ENCODE results near the gene ZSWIM1. TPM values are rescaled to one million over a fixed set of nuclear protein-coding genes. Genes with fewer than 3 reads are reported as not detected.

The ZSWIM1 gene
- total and polyA plus RNA-seq, 2 of the 8 experiments (the other 6 are each of a cell fraction or from before 2014, with no cell fraction given) = 14.1 to 15.6 TPM

GRCh38 chr20:45850238-45850637 is 30.8 kb upstream of the ZSWIM1 start:
- no peak for FAIRE-seq
- ChIA-PET POLR2A (ENCODE audit: partially characterized antibody) (interaction anchor here (0.6 to 9.9 kb wide), 7 partner anchors 8 to 513 kb away, joined by 3 to 178 read pairs (median 11); partner anchors contain the start of genes CTSA, NEURL2 and SNX21), CTCF (ENCODE audit: partially characterized antibody) (interaction anchor here (0.7 to 2.0 kb wide), 3 partner anchors 10 to 25 kb away, joined by 3 to 7 read pairs (median 4); no protein-coding TSS in a partner anchor)
- Histone ChIP-seq H3K23ac (ENCODE audit: insufficient read length) (no peak overlapping the region), H3K36me3 (ENCODE audit: control insufficient read depth in 2 of 4, insufficient read depth in 4 of 4, low read length in 3 of 4) (peaks cover 0 to 36% (median 0%) of the 10 kb centered on the region in 4 experiments; a peak in 4 of 8 replicates), H3K56ac (replicated peaks; ENCODE audit: insufficient read length, low read depth, low read length) (no peak overlapping the region), H3K79me1 (ENCODE audit: low read depth, low read length) (no peaks in the 10 kb centered on the region), H3K9me3 (ENCODE audit: insufficient read depth in 2 of 2, low read depth in 1 of 2, low read length in 1 of 2) (no peaks in the 10 kb centered on the region), H3K4me1 (replicated peaks in 1 of 4; ENCODE audit: control insufficient read depth in 3 of 4, insufficient read depth in 4 of 4, low read length in 3 of 4) (peaks cover 4 to 16% (median 12%) of the 10 kb centered on the region in 4 experiments), H3K18ac (ENCODE audit: extremely low read depth, low read length) (no peak overlapping the region), H3K23me2 (ENCODE audit: low read depth, low read length) (no peaks in the 10 kb centered on the region), H4K8ac (ENCODE audit: extremely low read depth, insufficient read depth, low read length) (no peak overlapping the region), H2BK12ac (ENCODE audit: low read depth, low read length) (no peak overlapping the region), H4K20me1 (replicated peaks in 1 of 2; ENCODE audit: control insufficient read depth in 1 of 2, insufficient read depth in 2 of 2, low read length in 2 of 2) (no peaks in the 10 kb centered on the region), H2AFZ (ENCODE audit: low read length) (no peak overlapping the region), H2BK5ac (ENCODE audit: low read depth, low read length) (peak overlapping the region; percentile 74; the same call in 1 of the 2 replicates), H4K5ac (ENCODE audit: insufficient read length, low read depth, low read length) (no peak overlapping the region), H3K27me3 (replicated peaks in 1 of 4; ENCODE audit: control insufficient read depth in 3 of 4, extremely low read depth in 1 of 4, insufficient read depth in 3 of 4, low read length in 3 of 4) (no peaks in the 10 kb centered on the region), H3K9ac (replicated peaks in 1 of 4; ENCODE audit: extremely low read depth in 1 of 4, low read depth in 3 of 4, low read length in 3 of 4) (no peak overlapping the region), H4K91ac (replicated peaks; ENCODE audit: insufficient read length, low read length) (no peak overlapping the region), H3K4me3 (ENCODE audit: extremely low read depth in 1 of 4, insufficient read depth in 2 of 4, low read depth in 3 of 4, low read length in 4 of 4) (no peak overlapping the region), H3K4me2 (ENCODE audit: insufficient read depth in 1 of 2, low read depth in 2 of 2, low read length in 2 of 2) (no peak overlapping the region), H2BK120ac (replicated peaks; ENCODE audit: low read depth, low read length) (no peak overlapping the region), H3K79me2 (ENCODE audit: control insufficient read depth in 1 of 2, insufficient read depth in 2 of 2, low read length in 2 of 2) (peaks cover 0 to 9% of the 10 kb centered on the region in 2 experiments; a peak in 2 of 4 replicates), H2BK20ac (ENCODE audit: low read length) (no peak overlapping the region), H2AK5ac (ENCODE audit: low read depth, low read length) (0 out of 2 replicates have a peak overlapping the region, but pooled peaks have one; percentile 80), H3K14ac (ENCODE audit: insufficient read length) (no peak overlapping the region), H2BK15ac (ENCODE audit: low read length) (no peak overlapping the region; the same call in 1 of the 2 replicates), H3K4ac (replicated peaks; ENCODE audit: insufficient read length, low read depth, low read length) (no peak overlapping the region), H3K27ac (ENCODE audit: low read depth, low read length) (no peak overlapping the region)
- 92% methylated on average over 2 of the region's 2 CpGs; no CpG with 5 or more reads in 1 of the 2 experiments for WGBS, 2 experiments (ENCODE audit: extremely low coverage in 1 of 2, insufficient coverage in 1 of 2, insufficient read length in 1 of 2, insufficient replicate concordance in 2 of 2, low coverage in 1 of 2, low lambda C conversion rate in 2 of 2, missing lambda C conversion rate in 1 of 2)
- no peak for DNase-seq (ENCODE audit: low read depth in 1 of 2, low spot score in 2 of 2)

Measured in H1 (cell line).